AG20443 (cell line): ENCODE results near the gene APBA2.

Source experiments
- DNase-seq: peaks from one replicate; pipeline ENCODE4 v3.0.0; 2012; ENCODE audit warnings: low spot score, mixed read lengths

APBA2 gene

GRCh38 chr15:29103824-29104565 is 218.2 kb downstream of the APBA2 start:
- DNase-seq = peak; percentile 92

- no peak for DNase-seq
These were observed 218.7 kb downstream of the APBA2 start for GRCh38 chr15:29104566-29104880.

GRCh38 chr15:29105151-29105854 is 219.5 kb downstream of the APBA2 start:
- no peak for DNase-seq

- no peak for DNase-seq
These were observed 220.3 kb downstream of the APBA2 start for GRCh38 chr15:29106116-29106515.

- no peak for DNase-seq
These were observed 220.9 kb downstream of the APBA2 start for GRCh38 chr15:29106551-29107290.

GRCh38 chr15:29107291-29107890 is 221.6 kb downstream of the APBA2 start:
- DNase-seq = no peak

- no peak for DNase-seq
These were observed 222.3 kb downstream of the APBA2 start for GRCh38 chr15:29107971-29108645.

- no peak for DNase-seq
These were observed 224.0 kb downstream of the APBA2 start for GRCh38 chr15:29109762-29110161.

- no peak for DNase-seq
These were observed 224.4 kb downstream of the APBA2 start for GRCh38 chr15:29110176-29110575.

GRCh38 chr15:29110733-29111132 is 225.0 kb downstream of the APBA2 start:
- DNase-seq = no peak

- no peak for DNase-seq
These were observed 226.0 kb downstream of the APBA2 start for GRCh38 chr15:29111705-29112281.

GRCh38 chr15:29113336-29114220 is 227.8 kb downstream of the APBA2 start:
- no peak for DNase-seq

- DNase-seq = no peak
These were observed 228.7 kb downstream of the APBA2 start for GRCh38 chr15:29114221-29115092.

- no peak for DNase-seq
These were observed 229.6 kb downstream of the APBA2 start for GRCh38 chr15:29115093-29115991.

GRCh38 chr15:29116970-29117700 is 231.4 kb downstream of the APBA2 start:
- DNase-seq = no peak

- no peak for DNase-seq
These were observed 232.0 kb downstream of the APBA2 start for GRCh38 chr15:29117778-29118177.

- no peak for DNase-seq
These were observed 234.1 kb downstream of the APBA2 start for GRCh38 chr15:29119847-29120246.
